BJ (cell line): ENCODE results near the gene RERE. TPM values are rescaled to one million over a fixed set of nuclear protein-coding genes. Genes with fewer than 3 reads are reported as not detected.

ENCODE experiments used
- CTCF ChIA-PET: fragments of 350-600 bp; formaldehyde crosslinking; extraction: SDS; loops from one replicate; lab custom pipeline; 2021; ENCODE audit warnings: antibody characterized with exemption, inconsistent platforms; lab: Yijun Ruan, JAX
- POLR2A ChIA-PET: fragments of 300-600 bp; sonication (Branson Sonifier 250); formaldehyde crosslinking; extraction: SDS; loops from one replicate; lab custom pipeline; 2021; ENCODE audit warnings: antibody characterized with exemption; lab: Charles Lee
- DNase-seq: peaks from one replicate; pipeline ENCODE4 v3.0.0-alpha.2; 2011; ENCODE audit warnings: low read depth
- H3K27me3 ChIP-seq: 2 replicates; pipeline ENCODE4 v1.6.0; 2011; ENCODE audit warnings: low read length; ENCODE audit not compliant: control insufficient read depth, insufficient read depth
- H3K36me3 ChIP-seq: 2 replicates; pipeline ENCODE4 v1.5.1; 2011; ENCODE audit warnings: low read length; ENCODE audit not compliant: control insufficient read depth, insufficient read depth
- H3K4me3 ChIP-seq: 2 replicates; pipeline ENCODE4 v1.5.1; 2011; ENCODE audit warnings: low read depth, mild to moderate bottlenecking, control low read depth, low read length
- polyA plus RNA-seq: library from polyadenylated mRNA; depleted of rRNA; stranded (reverse); fragments of >200 nt; gene quantifications from 2 replicates; pipeline ENCODE4 v1.2.3, GENCODE V29; 2011
- TF ChIP-seq, protein P1 (sequence below): IDR thresholded peaks from 2 replicates; pipeline ENCODE4 v1.5.1; 2011; ENCODE audit warnings: low read depth, mild to moderate bottlenecking, control low read depth, inconsistent platforms, low read length, moderate library complexity; ENCODE audit not compliant: insufficient read depth

The RERE gene
- polyA plus RNA-seq, 1 experiment, result 3.8 TPM

DNA sequence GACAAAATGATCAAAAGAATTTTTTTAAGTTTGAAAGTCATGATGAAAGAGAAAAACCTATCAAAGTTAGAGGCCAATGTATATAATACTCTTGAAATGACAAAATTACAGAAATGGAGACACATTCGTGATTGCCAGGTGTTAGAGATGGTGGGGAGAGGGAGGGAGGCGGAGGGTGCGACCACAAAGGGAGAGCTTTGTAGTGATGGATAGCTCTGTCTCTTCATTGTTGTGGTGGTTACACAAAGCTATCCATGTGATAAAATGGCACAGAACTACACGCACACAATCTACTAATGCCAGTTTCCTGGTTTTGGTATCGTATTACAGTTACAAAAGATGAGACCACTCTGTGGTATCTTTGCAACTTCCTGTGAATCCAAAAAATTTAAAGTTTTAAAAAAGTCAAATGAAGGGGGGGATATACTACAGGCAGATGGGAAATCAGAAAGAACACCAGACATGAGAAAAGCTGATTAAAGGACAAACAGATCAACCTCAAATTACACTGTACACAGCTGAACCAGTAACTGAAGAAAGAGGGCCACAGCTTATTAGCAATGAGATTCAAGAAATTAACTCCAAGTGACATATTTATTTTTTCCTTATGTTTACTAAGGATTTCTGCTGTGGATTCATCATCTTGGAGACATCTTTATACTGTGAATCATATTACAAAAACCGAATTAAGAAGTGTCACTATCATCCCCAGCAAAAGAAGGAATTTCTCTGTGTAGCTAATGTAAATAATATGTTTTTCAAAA lies 300.5 kb downstream of the RERE start:
- Histone ChIP-seq H3K27me3 (no peaks in the 10 kb centered on the region), H3K4me3 (no peak overlapping the region), H3K36me3 (no peaks in the 10 kb centered on the region)
- CTCF ChIA-PET, result interaction anchor here (1.1 kb wide), 1 partner anchor 23 kb away, joined by 3 read pairs; no protein-coding TSS in a partner anchor
- TF ChIP-seq, protein P1, sequence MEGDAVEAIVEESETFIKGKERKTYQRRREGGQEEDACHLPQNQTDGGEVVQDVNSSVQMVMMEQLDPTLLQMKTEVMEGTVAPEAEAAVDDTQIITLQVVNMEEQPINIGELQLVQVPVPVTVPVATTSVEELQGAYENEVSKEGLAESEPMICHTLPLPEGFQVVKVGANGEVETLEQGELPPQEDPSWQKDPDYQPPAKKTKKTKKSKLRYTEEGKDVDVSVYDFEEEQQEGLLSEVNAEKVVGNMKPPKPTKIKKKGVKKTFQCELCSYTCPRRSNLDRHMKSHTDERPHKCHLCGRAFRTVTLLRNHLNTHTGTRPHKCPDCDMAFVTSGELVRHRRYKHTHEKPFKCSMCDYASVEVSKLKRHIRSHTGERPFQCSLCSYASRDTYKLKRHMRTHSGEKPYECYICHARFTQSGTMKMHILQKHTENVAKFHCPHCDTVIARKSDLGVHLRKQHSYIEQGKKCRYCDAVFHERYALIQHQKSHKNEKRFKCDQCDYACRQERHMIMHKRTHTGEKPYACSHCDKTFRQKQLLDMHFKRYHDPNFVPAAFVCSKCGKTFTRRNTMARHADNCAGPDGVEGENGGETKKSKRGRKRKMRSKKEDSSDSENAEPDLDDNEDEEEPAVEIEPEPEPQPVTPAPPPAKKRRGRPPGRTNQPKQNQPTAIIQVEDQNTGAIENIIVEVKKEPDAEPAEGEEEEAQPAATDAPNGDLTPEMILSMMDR, result no peak
- DNase-seq, result peak; percentile 62
- POLR2A ChIA-PET, result interaction anchor here (0.5 to 0.6 kb wide), 3 partner anchors 38 to 306 kb away, joined by 3 to 12 read pairs (median 6); no protein-coding TSS in a partner anchor

DNA sequence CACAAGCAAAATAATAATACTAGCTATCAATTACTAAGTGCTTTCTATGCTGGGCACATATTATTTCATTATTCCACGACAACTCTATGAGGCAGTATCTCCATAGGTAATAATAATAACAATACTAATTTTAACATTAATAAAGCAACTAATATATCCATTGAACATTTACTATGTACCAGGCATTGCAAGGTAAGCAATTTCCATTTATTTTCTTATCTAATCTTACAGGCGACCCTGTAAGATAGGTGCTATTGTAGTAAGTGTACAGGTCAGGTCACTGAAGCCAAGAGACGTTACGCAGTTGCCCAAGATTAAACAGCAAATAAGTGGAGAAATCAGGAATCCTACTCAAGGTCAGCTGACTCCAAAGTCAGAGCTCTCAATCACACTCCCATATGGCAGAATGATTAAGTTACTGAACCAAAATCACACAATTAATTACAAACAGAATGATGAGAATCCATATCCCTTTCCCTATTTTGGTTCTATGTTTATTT lies 301.1 kb downstream of the RERE start:
- CTCF ChIA-PET, result interaction anchor here (1.1 kb wide), 1 partner anchor 23 kb away, joined by 3 read pairs; no protein-coding TSS in a partner anchor
- Histone ChIP-seq H3K36me3 (no peaks in the 10 kb centered on the region), H3K27me3 (no peaks in the 10 kb centered on the region), H3K4me3 (no peak overlapping the region)
- POLR2A ChIA-PET, result interaction anchor here (0.6 kb wide), 1 partner anchor 78 kb away, joined by 6 read pairs; no protein-coding TSS in a partner anchor
- DNase-seq, result no peak
- TF ChIP-seq, protein P1, result no peak

DNA sequence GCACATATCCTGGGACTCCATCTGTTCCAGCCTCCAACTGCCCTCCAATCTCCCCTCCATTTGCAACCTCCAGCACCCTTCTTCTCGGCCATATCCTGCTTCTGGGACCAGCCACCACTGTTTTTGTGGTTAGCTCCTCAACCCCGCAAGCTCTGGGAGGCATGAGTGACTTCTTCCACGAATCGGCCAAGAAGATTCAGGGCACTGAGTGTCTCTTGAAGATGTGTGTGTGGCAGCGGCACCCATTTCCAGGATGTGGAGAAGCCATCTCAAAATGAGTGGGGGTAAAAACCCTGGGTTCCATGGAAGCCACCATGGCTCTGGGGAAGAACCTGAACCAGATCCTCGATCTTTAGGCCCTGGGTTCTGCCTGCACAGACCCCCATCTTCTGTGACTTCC lies 304.9 kb downstream of the RERE start:
- H3K36me3 ChIP-seq, result no peaks in the 10 kb centered on the region
- no peak overlapping the region for H3K4me3 ChIP-seq
- no peak for DNase-seq
- CTCF ChIA-PET, result interaction anchor here (0.6 kb wide), 1 partner anchor 670 kb away, joined by 4 read pairs; no protein-coding TSS in a partner anchor
- TF ChIP-seq, protein P1, result no peak
- POLR2A ChIA-PET, result no interaction called here
- H3K27me3 ChIP-seq, result no peaks in the 10 kb centered on the region

DNA sequence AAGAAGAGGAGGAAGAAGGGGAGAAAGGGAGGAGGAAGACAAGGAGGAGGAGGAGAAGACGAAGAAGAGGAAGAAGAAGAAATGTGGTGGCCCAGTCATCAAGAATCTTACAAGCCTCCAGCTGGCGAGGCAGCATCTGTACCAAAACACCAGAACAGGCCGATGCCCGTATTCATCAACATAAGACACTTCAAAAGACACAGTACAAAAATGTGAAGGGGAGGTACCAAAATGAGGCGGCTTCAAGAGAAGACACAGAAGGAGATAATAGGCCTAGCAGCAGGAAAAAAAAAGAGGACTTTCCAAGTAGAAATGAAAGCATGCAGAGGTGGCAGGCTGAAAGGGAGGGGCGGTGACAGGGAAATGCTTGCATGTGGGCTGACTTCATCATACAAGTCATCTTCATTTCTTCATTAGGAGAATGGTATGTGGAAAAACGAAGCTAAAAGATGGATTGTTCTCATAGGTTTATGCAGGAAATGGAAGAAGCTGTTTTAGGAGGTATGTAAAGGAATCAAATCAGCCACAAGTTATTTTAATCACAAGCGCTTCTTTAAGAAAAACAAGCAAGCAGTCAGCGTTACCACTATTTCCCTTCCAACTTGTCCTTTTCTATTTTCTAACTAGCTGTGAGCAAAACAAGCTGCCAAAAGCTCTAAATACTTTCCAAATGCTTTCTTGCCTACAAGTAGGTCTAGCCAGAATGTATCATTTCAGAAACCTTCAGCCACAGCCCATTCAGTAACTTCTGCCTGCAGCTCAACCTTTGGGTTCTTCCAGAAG lies 307.2 kb downstream of the RERE start:
- H3K36me3 ChIP-seq, result no peaks in the 10 kb centered on the region
- H3K4me3 ChIP-seq, result peak overlapping the region; percentile 22
- no peaks in the 10 kb centered on the region for H3K27me3 ChIP-seq
- ChIA-PET CTCF (interaction anchor here (0.6 to 2.0 kb wide), 4 partner anchors 12 to 229 kb away, joined by 3 to 5 read pairs (median 3); no protein-coding TSS in a partner anchor), POLR2A (interaction anchor here (0.6 to 0.7 kb wide), 3 partner anchors 12 to 310 kb away, joined by 3 to 26 read pairs (median 4); no protein-coding TSS in a partner anchor)
- TF ChIP-seq, protein P1, result no peak
- DNase-seq, result peak; percentile 94

DNA sequence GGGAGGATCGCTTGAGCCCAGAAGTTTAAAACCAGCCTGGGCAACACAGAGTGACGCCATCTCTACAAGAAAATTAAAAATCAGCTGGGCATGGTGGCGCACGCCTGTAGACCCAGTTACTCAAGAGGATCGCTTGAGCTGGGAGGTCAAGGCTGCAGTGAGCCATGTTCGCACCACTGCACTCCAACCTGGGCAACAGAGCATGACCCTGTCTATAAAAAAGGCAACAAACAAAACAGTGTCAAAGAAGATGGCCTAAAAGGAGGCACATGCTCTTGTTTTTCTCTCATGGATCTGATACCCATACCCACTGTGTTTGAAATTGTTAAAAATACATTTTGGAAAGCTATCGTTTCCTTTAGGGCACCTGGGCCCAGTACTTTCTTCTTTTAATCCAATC lies 307.9 kb downstream of the RERE start:
- POLR2A ChIA-PET, result no interaction called here
- DNase-seq, result no peak
- TF ChIP-seq, protein P1, result no peak
- Histone ChIP-seq H3K36me3 (no peaks in the 10 kb centered on the region), H3K4me3 (peak overlapping the region; percentile 22; the same call in 1 of the 2 replicates), H3K27me3 (no peaks in the 10 kb centered on the region)
- CTCF ChIA-PET, result interaction anchor here (0.7 to 2.0 kb wide), 3 partner anchors 12 to 229 kb away, joined by 3 to 5 read pairs (median 3); no protein-coding TSS in a partner anchor
